Activated naive CD8-positive, alpha-beta T cell treated with anti-CD3 and anti-CD28 coated beads, Interleukin-2, amount 50 U/mL, for 24 hours (primary cell): ENCODE data around the gene IFT172.

Experiments used
- ATAC-seq: fragments of 150-1000 bp; cut with Tn5 transposase; one replicate; pipeline ENCODE4 v1.10.0; 2021
- DNase-seq: peaks from one replicate; pipeline ENCODE4 v3.0.0; 2021
- H3K27ac Mint-ChIP-seq: one replicate; pipeline ENCODE4 v1.8.0; 2021; ENCODE audit warnings: mild to moderate bottlenecking, mixed read lengths
- H3K27me3 Mint-ChIP-seq: one replicate; pipeline ENCODE4 v1.8.0; 2021; ENCODE audit warnings: mixed read lengths
- H3K36me3 Mint-ChIP-seq: one replicate; pipeline ENCODE4 v1.8.0; 2021; ENCODE audit warnings: low read depth, mixed read lengths
- H3K4me1 Mint-ChIP-seq: one replicate; pipeline ENCODE4 v1.8.0; 2021; ENCODE audit warnings: mixed read lengths
- H3K4me3 Mint-ChIP-seq: one replicate; pipeline ENCODE4 v1.8.0; 2021; ENCODE audit warnings: mild to moderate bottlenecking, moderate library complexity, mixed read lengths
- H3K9me3 Mint-ChIP-seq: one replicate; pipeline ENCODE4 v1.8.0; 2021; ENCODE audit warnings: mixed read lengths

IFT172 gene

DNA sequence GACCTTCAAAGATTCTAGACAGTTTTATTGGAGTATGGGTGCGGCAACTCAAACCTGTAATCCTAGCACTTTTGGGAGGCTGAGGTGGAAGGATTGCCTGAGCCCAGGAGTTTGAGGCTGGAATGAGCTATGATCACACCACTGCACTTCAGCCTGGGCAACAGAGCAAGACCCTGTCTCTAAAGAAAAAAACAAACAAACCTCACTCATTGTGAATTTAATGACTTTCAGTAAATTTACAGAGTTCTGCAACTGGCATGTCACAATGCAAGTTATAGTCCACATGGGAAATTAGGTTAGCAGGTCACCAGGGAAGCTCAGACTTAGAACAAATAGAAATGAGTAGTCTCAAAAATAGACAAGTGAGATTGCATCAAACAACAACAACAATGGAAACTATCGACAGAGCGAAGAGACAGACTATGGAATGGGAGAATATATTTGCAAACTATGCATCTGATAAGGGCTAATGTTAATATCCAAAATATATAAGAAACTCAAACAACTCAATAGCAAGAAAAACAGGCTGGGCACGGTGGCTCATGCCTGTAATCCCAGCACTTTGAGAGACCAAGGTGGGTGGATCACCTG, 67.8 kb downstream of the IFT172 start:
- Mint-ChIP-seq H3K36me3 (no peaks in the 10 kb centered on the region), H3K4me3 (no peak overlapping the region), H3K4me1 (no peaks in the 10 kb centered on the region), H3K9me3 (no peaks in the 10 kb centered on the region), H3K27me3 (no peaks in the 10 kb centered on the region), H3K27ac (no peak overlapping the region)
- no peak for ATAC-seq
- DNase-seq = no peak

DNA sequence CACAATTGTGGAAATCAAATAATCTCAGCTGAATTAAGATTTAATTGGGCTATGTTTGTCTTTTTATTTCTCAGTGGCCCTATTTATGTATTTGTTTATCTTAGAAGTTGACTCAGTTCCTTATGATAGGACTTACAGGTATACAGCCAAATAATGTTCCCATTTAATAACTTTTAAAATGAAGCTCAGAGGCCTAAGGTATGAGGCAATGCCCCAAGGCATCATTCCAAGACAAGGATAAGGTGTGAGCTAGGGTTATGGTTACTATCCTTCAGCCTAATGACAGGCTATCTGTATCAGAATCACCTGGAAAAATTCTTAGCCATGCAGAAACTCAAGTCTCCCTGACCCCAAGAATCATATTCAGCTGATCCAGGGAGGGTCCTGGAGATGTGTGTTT, 68.5 kb downstream of the IFT172 start:
- DNase-seq (no peak), ATAC-seq (no peak)
- Mint-ChIP-seq H3K27me3 (no peaks in the 10 kb centered on the region), H3K9me3 (no peaks in the 10 kb centered on the region), H3K4me1 (no peaks in the 10 kb centered on the region), H3K27ac (no peak overlapping the region), H3K4me3 (no peak overlapping the region), H3K36me3 (no peaks in the 10 kb centered on the region)

GRCh38 chr2:27416151-27416550, 73.4 kb downstream of the IFT172 start:
- no peaks in the 10 kb centered on the region for H3K36me3 Mint-ChIP-seq
- no peak for ATAC-seq
- H3K27ac Mint-ChIP-seq = no peak overlapping the region
- peaks cover 2% of the 10 kb centered on the region for H3K27me3 Mint-ChIP-seq
- no peak overlapping the region for H3K4me3 Mint-ChIP-seq
- H3K9me3 Mint-ChIP-seq = peaks cover 4% of the 10 kb centered on the region
- DNase-seq = no peak
- H3K4me1 Mint-ChIP-seq = no peaks in the 10 kb centered on the region

GRCh38 chr2:27412419-27413152, 77.0 kb downstream of the IFT172 start:
- peaks cover 14% of the 10 kb centered on the region for H3K4me1 Mint-ChIP-seq
- peaks cover 7% of the 10 kb centered on the region for H3K36me3 Mint-ChIP-seq
- DNase-seq (no peak), ATAC-seq (no peak)
- peaks cover 10% of the 10 kb centered on the region for H3K9me3 Mint-ChIP-seq
- peaks cover 2% of the 10 kb centered on the region for H3K27me3 Mint-ChIP-seq
- H3K27ac Mint-ChIP-seq = no peak overlapping the region
- H3K4me3 Mint-ChIP-seq = no peak overlapping the region

DNA sequence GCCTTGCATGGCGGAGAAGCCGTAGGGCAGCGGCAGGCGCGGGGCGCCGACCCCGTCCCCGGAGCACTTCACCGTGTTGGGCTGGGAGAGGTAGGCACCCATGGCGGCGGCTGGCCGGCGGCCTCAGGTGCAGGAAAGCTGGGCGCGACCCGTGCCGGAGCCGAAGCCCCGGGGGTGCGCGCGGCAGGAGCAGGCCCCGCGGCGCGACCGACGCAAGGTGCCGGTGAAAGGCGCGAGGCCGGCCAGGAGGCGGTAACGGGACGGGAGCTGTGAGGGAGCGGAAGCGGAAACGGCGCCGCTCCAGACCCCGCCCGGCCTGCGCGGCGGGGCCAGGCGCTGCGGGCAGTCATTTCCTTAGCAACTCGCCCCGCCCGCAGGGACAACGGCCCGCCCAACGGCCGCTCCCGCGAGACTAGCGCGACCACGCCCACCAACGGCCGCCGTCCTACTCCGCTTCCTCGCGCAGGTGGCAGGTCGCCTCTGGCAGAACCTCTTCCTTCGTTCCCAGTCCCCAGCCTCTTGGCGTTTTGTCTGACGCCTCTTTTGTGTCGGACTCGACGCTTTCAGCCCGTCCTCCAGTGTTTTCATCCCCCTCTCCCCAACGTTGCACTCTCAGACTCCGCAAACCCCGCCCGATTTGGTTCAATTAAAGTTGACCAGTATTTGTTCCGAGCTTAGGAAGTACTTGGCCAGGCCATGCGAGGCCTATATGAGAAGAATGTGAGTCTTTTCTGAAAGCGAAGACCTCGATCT, 80.0 kb downstream of the IFT172 start, which contains the start of gene PPM1G:
TSS of gene PPM1G (minus strand) at position 271 of the 753 bp plus-strand sequence. CDS start at position 102, 169 bp downstream.
- ATAC-seq (peak; percentile 98), DNase-seq (peak; percentile 99)
- Mint-ChIP-seq H3K27me3 (peaks cover 2% of the 10 kb centered on the region), H3K36me3 (peaks cover 24% of the 10 kb centered on the region), H3K4me3 (peak within 1 kb of the TSS; percentile 90), H3K4me1 (peaks cover 36% of the 10 kb centered on the region), H3K27ac (peak within 1 kb of the TSS; percentile 80), H3K9me3 (peaks cover 10% of the 10 kb centered on the region)

GRCh38 chr2:27408601-27409320, 80.8 kb downstream of the IFT172 start:
- peak overlapping the region; percentile 80 for H3K27ac Mint-ChIP-seq
- ATAC-seq (peak; percentile 20), DNase-seq (peak; percentile 40)
- H3K4me3 Mint-ChIP-seq = peak overlapping the region; percentile 90
- H3K36me3 Mint-ChIP-seq = peaks cover 26% of the 10 kb centered on the region
- peaks cover 2% of the 10 kb centered on the region for H3K27me3 Mint-ChIP-seq
- H3K9me3 Mint-ChIP-seq = peaks cover 10% of the 10 kb centered on the region
- peaks cover 39% of the 10 kb centered on the region for H3K4me1 Mint-ChIP-seq

- peaks cover 43% of the 10 kb centered on the region for H3K4me1 Mint-ChIP-seq
- peaks cover 10% of the 10 kb centered on the region for H3K9me3 Mint-ChIP-seq
- peak overlapping the region; percentile 90 for H3K4me3 Mint-ChIP-seq
- peak overlapping the region; percentile 80 for H3K27ac Mint-ChIP-seq
- DNase-seq (no peak), ATAC-seq (no peak)
- H3K27me3 Mint-ChIP-seq = peaks cover under 1% of the 10 kb centered on the region
- H3K36me3 Mint-ChIP-seq = peaks cover 31% of the 10 kb centered on the region
Observed at GRCh38 chr2:27407798-27408491, 81.6 kb downstream of the IFT172 start.

DNA sequence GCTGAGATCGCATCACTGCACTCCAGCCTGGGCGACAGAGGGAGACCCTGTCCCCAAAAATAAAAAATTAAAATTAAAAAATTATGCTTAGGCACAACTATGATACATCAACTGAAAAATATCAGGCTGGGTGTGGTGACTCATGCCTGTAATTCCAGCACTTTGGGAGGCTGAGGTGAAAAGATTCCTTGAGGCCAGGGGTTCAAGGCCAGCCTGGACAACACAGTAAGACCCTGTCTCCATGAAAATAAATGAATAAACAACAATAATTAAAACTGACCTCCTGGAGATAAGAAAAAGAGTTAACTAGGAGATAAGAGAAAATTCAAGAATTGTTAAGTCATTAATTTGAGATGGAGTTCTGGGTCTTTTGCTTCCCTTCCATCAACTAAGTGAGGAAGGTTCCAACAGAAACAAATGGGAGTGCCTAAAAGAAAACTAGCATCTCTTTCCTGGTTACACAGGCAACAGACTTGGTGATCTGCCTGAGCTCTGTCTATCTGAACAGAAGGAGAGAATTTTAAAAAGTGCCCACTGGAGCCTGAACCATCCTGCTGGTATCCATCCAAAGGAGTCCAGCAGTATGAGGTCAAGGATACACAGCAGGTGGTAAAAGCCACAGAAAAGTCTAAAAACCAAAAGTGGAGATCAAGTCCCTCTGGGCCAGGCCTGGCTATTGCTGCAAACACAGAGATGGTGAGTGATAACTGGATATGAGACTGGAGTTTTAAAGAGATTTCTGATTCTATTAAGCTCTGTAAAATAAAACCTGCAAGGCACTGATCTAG, 89.0 kb downstream of the IFT172 start:
- peaks cover 35% of the 10 kb centered on the region for H3K4me1 Mint-ChIP-seq
- DNase-seq = no peak
- H3K27me3 Mint-ChIP-seq = no peaks in the 10 kb centered on the region
- H3K36me3 Mint-ChIP-seq = peaks cover 42% of the 10 kb centered on the region
- no peak overlapping the region for H3K4me3 Mint-ChIP-seq
- no peak overlapping the region for H3K27ac Mint-ChIP-seq
- H3K9me3 Mint-ChIP-seq = no peaks in the 10 kb centered on the region
- no peak for ATAC-seq

DNA sequence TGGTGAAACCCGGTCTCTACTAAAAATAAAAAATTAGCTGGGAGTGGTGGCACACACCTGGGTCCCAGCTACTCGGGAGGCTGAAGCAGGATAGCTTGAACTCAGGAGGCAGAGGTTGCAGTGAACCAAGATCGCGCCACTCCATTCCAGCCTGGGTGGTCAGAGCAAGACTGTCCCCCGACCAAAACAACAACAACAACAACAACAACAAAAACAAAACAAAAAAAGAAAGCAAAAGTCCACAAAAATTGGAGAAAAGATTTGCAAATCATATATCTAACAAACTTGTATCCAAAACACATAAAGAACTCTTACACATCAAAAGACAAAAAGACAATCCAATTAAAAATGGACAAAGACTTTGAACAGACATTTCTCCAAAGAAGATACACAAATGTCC, 90.6 kb downstream of the IFT172 start:
- Mint-ChIP-seq H3K4me3 (no peak overlapping the region), H3K36me3 (peaks cover 41% of the 10 kb centered on the region), H3K27ac (no peak overlapping the region), H3K4me1 (peaks cover 28% of the 10 kb centered on the region), H3K27me3 (no peaks in the 10 kb centered on the region), H3K9me3 (no peaks in the 10 kb centered on the region)
- DNase-seq (no peak), ATAC-seq (no peak)
